Hepatocyte (in vitro differentiated cells): ENCODE measurements around the gene FN1.

Experiments
- EZH2 ChIP-seq: fragments of 200-600 bp; sonication (generic); IDR thresholded peaks from 2 replicates; pipeline ENCODE4 v1.6.1; 2016; ENCODE audit warnings: antibody characterized with exemption, mild to moderate bottlenecking, borderline replicate concordance
- TF ChIP-seq, protein P1 (sequence below): fragments of 200-600 bp; sonication (generic); IDR thresholded peaks from 2 replicates; pipeline ENCODE4 v1.5.1; 2016; ENCODE audit warnings: antibody characterized with exemption, mild to moderate bottlenecking; ENCODE audit not compliant: poor library complexity

DNA sequence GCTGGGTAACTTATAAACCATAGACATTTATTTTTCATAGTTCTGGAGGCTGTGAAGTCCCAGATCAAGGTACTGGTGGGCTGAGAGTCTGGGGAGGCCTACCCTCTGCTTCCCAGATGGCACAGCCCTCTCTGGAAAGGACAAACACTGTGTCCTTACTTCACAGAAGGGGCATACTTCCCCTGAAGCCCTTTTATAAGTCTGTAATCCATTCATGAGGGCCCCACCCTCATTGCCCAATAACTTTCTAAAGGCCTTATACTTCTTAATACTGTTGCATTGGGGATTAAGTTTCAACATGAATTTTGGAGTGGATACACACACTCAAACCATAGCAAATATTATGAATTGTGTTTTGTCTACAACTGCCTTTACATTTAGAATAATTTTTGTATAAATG lies 88.0 kb downstream of the FN1 start:
- TF ChIP-seq, protein P1, sequence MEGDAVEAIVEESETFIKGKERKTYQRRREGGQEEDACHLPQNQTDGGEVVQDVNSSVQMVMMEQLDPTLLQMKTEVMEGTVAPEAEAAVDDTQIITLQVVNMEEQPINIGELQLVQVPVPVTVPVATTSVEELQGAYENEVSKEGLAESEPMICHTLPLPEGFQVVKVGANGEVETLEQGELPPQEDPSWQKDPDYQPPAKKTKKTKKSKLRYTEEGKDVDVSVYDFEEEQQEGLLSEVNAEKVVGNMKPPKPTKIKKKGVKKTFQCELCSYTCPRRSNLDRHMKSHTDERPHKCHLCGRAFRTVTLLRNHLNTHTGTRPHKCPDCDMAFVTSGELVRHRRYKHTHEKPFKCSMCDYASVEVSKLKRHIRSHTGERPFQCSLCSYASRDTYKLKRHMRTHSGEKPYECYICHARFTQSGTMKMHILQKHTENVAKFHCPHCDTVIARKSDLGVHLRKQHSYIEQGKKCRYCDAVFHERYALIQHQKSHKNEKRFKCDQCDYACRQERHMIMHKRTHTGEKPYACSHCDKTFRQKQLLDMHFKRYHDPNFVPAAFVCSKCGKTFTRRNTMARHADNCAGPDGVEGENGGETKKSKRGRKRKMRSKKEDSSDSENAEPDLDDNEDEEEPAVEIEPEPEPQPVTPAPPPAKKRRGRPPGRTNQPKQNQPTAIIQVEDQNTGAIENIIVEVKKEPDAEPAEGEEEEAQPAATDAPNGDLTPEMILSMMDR, result no peak
- TF ChIP-seq EZH2, result no peak
